GM23338 (cell line): Measurements from ENCODE around the gene PTPN9. TPM values are rescaled to one million over a fixed set of nuclear protein-coding genes. Genes with fewer than 3 reads are reported as not detected.
"Not testable (repeated sequence)": the region's sequence is repeated elsewhere in the genome, so short reads cannot be mapped to it uniquely, and the experiment has no call there.

Experiments used
- ATAC-seq: fragments of 200-7000 bp; cut with Tn5 transposase; 3 replicates; pipeline ENCODE4 v1.9.1; 2020
- DNase-seq: peaks from one replicate; pipeline ENCODE4 v3.0.0-alpha.2; 2015; ENCODE audit warnings: low spot score
- H2AFZ ChIP-seq: fragments of 200-600 bp; sonication (generic); 2 replicates; pipeline ENCODE4 v1.8.0; 2016; ENCODE audit warnings: antibody characterized with exemption, mild to moderate bottlenecking, moderate library complexity
- H3F3A ChIP-seq: fragments of 200-600 bp; sonication (generic); replicated peaks from 2 replicates; pipeline ENCODE4 v1.8.0; 2017; ENCODE audit warnings: antibody characterized with exemption, mixed run types, low read depth
- H3K27ac ChIP-seq: fragments of 200-600 bp; sonication (generic); 2 replicates; pipeline ENCODE4 v1.6.1; 2016; ENCODE audit warnings: low read depth
- H3K27me3 ChIP-seq: fragments of 200-600 bp; sonication (generic); 2 replicates; pipeline ENCODE4 v1.8.0; 2016; ENCODE audit warnings: mild to moderate bottlenecking, mixed run types, moderate library complexity; ENCODE audit not compliant: insufficient read depth
- H3K36me3 ChIP-seq: fragments of 200-600 bp; sonication (generic); 2 replicates; pipeline ENCODE4 v1.8.0; 2016; ENCODE audit warnings: mild to moderate bottlenecking; ENCODE audit not compliant: insufficient read depth
- H3K4me1 ChIP-seq: fragments of 200-600 bp; sonication (generic); 2 replicates; pipeline ENCODE4 v1.8.0; 2016; ENCODE audit warnings: mild to moderate bottlenecking, moderate library complexity; ENCODE audit not compliant: insufficient read depth
- H3K4me2 ChIP-seq: fragments of 200-600 bp; sonication (generic); 2 replicates; pipeline ENCODE4 v1.7.1; 2017; ENCODE audit warnings: mixed run types
- H3K4me3 ChIP-seq: fragments of 200-600 bp; sonication (generic); 2 replicates; pipeline ENCODE4 v1.6.1; 2016; ENCODE audit warnings: mixed run types
- H3K79me2 ChIP-seq: fragments of 200-600 bp; sonication (generic); replicated peaks from 2 replicates; pipeline ENCODE4 v1.8.0; 2017; ENCODE audit warnings: mild to moderate bottlenecking; ENCODE audit not compliant: insufficient read depth
- H3K9me2 ChIP-seq: fragments of 200-600 bp; sonication (generic); 2 replicates; pipeline ENCODE4 v1.8.0; 2017; ENCODE audit not compliant: insufficient read depth
- H4K20me1 ChIP-seq: fragments of 200-600 bp; sonication (generic); replicated peaks from 2 replicates; pipeline ENCODE4 v1.8.0; 2017; ENCODE audit warnings: mild to moderate bottlenecking; ENCODE audit not compliant: insufficient read depth
- H3K27ac Mint-ChIP-seq: 2 replicates; pipeline ENCODE4 v1.8.0; 2020; ENCODE audit warnings: inconsistent platforms, mild to moderate bottlenecking, moderate library complexity, mixed read lengths
- H3K27me3 Mint-ChIP-seq: 3 replicates; pipeline ENCODE4 v1.8.0; 2022; ENCODE audit warnings: low read depth, mild to moderate bottlenecking, moderate library complexity, mixed read lengths, inconsistent platforms; ENCODE audit not compliant: insufficient read depth, poor library complexity
- H3K36me3 Mint-ChIP-seq: 3 replicates; pipeline ENCODE4 v1.8.0; 2021; ENCODE audit warnings: low read depth, mild to moderate bottlenecking, inconsistent platforms, moderate library complexity, mixed read lengths
- H3K4me1 Mint-ChIP-seq: 3 replicates; pipeline ENCODE4 v1.8.0; 2020; ENCODE audit warnings: mild to moderate bottlenecking, inconsistent platforms, mixed read lengths
- H3K4me3 Mint-ChIP-seq: 3 replicates; pipeline ENCODE4 v1.8.0; 2021; ENCODE audit warnings: moderate library complexity, mild to moderate bottlenecking, inconsistent platforms, mixed read lengths
- H3K9me3 Mint-ChIP-seq: 3 replicates; pipeline ENCODE4 v1.8.0; 2020; ENCODE audit warnings: moderate library complexity, mild to moderate bottlenecking, inconsistent platforms, mixed read lengths
- CREB1 ChIP-seq: fragments of 250-450 bp; sonication (Bioruptor Pico); IDR thresholded peaks from 2 replicates; pipeline ENCODE4 v1.5.0; 2020; ENCODE audit warnings: low read depth, mild to moderate bottlenecking, moderate library complexity
- CTCF ChIP-seq, 2 experiments: fragments of 200-600 bp in 1 of 2; sonication (generic) in 1 of 2; conservative IDR thresholded peaks; 2 replicates each; pipeline versions ENCODE4 v1.5.1 to v1.6.1; 2016 to 2017; ENCODE audit warnings: antibody characterized with exemption in 2 of 2, low read depth in 2 of 2, mild to moderate bottlenecking in 2 of 2, moderate library complexity in 1 of 2
- ETS1 ChIP-seq: IDR thresholded peaks from 2 replicates; pipeline ENCODE4 v1.6.1; 2016; ENCODE audit warnings: antibody characterized with exemption
- EZH2 ChIP-seq: fragments of 200-600 bp; sonication (generic); IDR thresholded peaks from one replicate; pipeline ENCODE4 v1.8.0; 2017; ENCODE audit warnings: antibody characterized with exemption, mild to moderate bottlenecking, low read depth; ENCODE audit not compliant: unreplicated experiment
- EZH2phosphoT487 ChIP-seq: fragments of 200-600 bp; sonication (generic); IDR thresholded peaks from one replicate; pipeline ENCODE4 v1.8.1; 2018; ENCODE audit warnings: antibody characterized with exemption; ENCODE audit not compliant: unreplicated experiment
- JUNB ChIP-seq: IDR thresholded peaks from one replicate; pipeline ENCODE4 v1.6.1; 2016; ENCODE audit warnings: antibody characterized with exemption; ENCODE audit not compliant: unreplicated experiment
- NANOG ChIP-seq: IDR thresholded peaks from 2 replicates; pipeline ENCODE4 v1.6.1; 2016; ENCODE audit warnings: antibody characterized with exemption, borderline replicate concordance
- POLR2AphosphoS5 ChIP-seq: IDR thresholded peaks from 2 replicates; pipeline ENCODE4 v1.6.1; 2016; ENCODE audit warnings: antibody characterized with exemption, low read depth
- REST ChIP-seq: IDR thresholded peaks from one replicate; pipeline ENCODE4 v1.6.1; 2018; ENCODE audit warnings: antibody characterized with exemption; ENCODE audit not compliant: unreplicated experiment
- STAT1 ChIP-seq: IDR thresholded peaks from one replicate; pipeline ENCODE4 v1.6.1; 2016; ENCODE audit warnings: antibody characterized with exemption; ENCODE audit not compliant: unreplicated experiment
- ZNF114 ChIP-seq: fragments of 250-450 bp; sonication (Bioruptor Pico); IDR thresholded peaks from 2 replicates; pipeline ENCODE4 v1.5.0; 2020; ENCODE audit warnings: mild to moderate bottlenecking, moderate library complexity
- ZNF331 ChIP-seq: fragments of 250-450 bp; sonication (Bioruptor Pico); IDR thresholded peaks from 2 replicates; pipeline ENCODE4 v1.5.0; 2020; ENCODE audit warnings: low read depth, mild to moderate bottlenecking, moderate library complexity
- polyA plus RNA-seq: library from polyadenylated mRNA; unstranded; fragments of >200 nt; fragmentation: Nextera tagmentation; extraction: Ambion mirVana; gene quantifications from 2 replicates; pipeline ENCODE4 v1.2.1, GENCODE V29; 2016
- total RNA-seq: library from RNA; depleted of rRNA; stranded (reverse); fragments of >200 nt; shearing (Covaris generic); gene quantifications from 2 replicates; pipeline ENCODE4 v1.2.3, GENCODE V29; 2014

Gene PTPN9
- total and polyA plus RNA-seq, 2 experiments from 2014 or later = 12.1 to 32.7 TPM

- not testable (repeated sequence) for ATAC-seq, H3K4me2 ChIP-seq, H2AFZ ChIP-seq, H3K36me3 ChIP-seq, H3K27me3 ChIP-seq, H3K9me2 ChIP-seq, H3F3A ChIP-seq, H3K4me3 ChIP-seq, H3K4me3 Mint-ChIP-seq, H3K9me3 Mint-ChIP-seq, H4K20me1 ChIP-seq, DNase-seq, H3K79me2 ChIP-seq, H3K27ac ChIP-seq, H3K27ac Mint-ChIP-seq
- Mint-ChIP-seq H3K36me3 (peaks cover 10% of the 10 kb centered on the region; the same call in 2 of the 3 replicates), H3K4me1 (peaks cover 15% of the 10 kb centered on the region), H3K27me3 (peaks cover 12% of the 10 kb centered on the region)
- H3K4me1 ChIP-seq = peaks cover 16% of the 10 kb centered on the region; the same call in 1 of the 2 replicates
Observed at GRCh38 chr15:75582943-75583342, 3.8 kb upstream of the PTPN9 start.

- Histone ChIP-seq H3K9me2 (no peaks in the 10 kb centered on the region), H3K36me3 (no peaks in the 10 kb centered on the region), H3K79me2 (peaks cover 48% of the 10 kb centered on the region), H3K4me1 (peaks cover 35% of the 10 kb centered on the region), H3F3A (peaks cover 12% of the 10 kb centered on the region), H3K27me3 (no peaks in the 10 kb centered on the region), H3K4me3 (peak overlapping the region; percentile 100), H4K20me1 (peaks cover 3% of the 10 kb centered on the region; the same call in 1 of the 2 replicates), H3K27ac (peak overlapping the region; percentile 95), H3K4me2 (peak overlapping the region; percentile 81), H2AFZ (peak overlapping the region; percentile 66; the same call in 1 of the 2 replicates)
- peaks cover 13% of the 10 kb centered on the region; the same call in 2 of the 3 replicates for H3K36me3 Mint-ChIP-seq
- H3K4me3 Mint-ChIP-seq = peak overlapping the region; percentile 98
- DNase-seq (peak; percentile 41), ATAC-seq (peak; percentile 28)
- peak overlapping the region; percentile 97 for H3K27ac Mint-ChIP-seq
- H3K27me3 Mint-ChIP-seq = peaks cover 15% of the 10 kb centered on the region
- peaks cover 24% of the 10 kb centered on the region for H3K4me1 Mint-ChIP-seq
- 0 out of 3 replicates have a peak, but pooled peaks cover 5% of the 10 kb centered on the region for H3K9me3 Mint-ChIP-seq
- TF ChIP-seq NANOG (no peak), REST (no peak), JUNB (no peak), ZNF331 (CRISPR knock-in tag) (no peak), ETS1 (no peak), POLR2AphosphoS5 (no peak; the same call in 1 of the 2 replicates), EZH2phosphoT487 (no peak), EZH2 (no peak), CREB1 (no peak), CTCF (conservative IDR thresholded peaks at IDR 0.05; ENCODE audit: low read depth in 2 of 2) (no peak), ZNF114 (no peak), STAT1 (no peak)
Observed at GRCh38 chr15:75578173-75578947, 755 bp downstream of the PTPN9 start.
